ENCODE results near the gene SLC2A4RG. TPM values are rescaled to one million over a fixed set of nuclear protein-coding genes. Genes with fewer than 3 reads are reported as not detected.

Gene SLC2A4RG
- total and polyA plus RNA-seq, 2 of the 13 experiments (the other 11 are each of a cell fraction or from before 2014, with no cell fraction given) = 91.4 to 95.9 TPM

DNA sequence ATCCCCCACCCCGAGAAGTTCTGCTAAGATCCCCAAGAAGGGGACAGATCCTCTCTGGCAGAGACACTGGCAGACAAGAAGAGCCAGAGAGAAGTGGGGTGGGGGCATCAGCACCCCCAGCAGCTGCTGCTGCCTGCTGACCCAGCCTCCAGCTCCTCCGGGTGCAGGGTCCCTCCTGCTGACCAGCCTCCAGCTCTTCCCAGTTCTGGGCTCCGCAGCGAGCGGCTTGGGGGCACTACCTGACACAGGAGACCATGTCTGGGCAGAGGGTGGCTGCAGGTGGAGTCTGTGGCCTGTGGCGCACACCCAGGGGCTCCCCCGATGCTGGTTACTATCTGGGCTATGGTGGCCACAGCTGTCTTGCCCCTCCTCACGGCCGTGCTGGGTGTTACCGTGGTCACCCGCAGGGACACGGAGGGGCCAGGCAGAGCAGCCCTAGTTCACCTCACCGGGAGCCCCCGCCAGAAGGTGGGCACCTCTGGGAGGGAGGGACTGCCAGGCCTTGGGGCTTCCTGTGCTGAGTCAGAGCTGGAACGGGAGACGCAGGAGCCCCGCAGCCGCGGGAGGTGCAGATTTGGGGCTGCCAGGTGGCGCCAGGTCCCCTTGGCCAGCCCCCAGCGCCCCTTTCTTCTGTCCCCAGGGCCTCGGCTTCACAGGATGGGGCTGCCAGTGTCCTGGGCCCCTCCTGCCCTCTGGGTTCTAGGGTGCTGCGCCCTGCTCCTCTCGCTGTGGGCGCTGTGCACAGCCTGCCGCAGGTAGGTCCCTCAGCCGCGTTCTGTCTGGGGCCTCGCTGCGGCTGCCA lies 2.5 kb upstream of the SLC2A4RG start (continued):
- TF ChIP-seq, protein P1, sequence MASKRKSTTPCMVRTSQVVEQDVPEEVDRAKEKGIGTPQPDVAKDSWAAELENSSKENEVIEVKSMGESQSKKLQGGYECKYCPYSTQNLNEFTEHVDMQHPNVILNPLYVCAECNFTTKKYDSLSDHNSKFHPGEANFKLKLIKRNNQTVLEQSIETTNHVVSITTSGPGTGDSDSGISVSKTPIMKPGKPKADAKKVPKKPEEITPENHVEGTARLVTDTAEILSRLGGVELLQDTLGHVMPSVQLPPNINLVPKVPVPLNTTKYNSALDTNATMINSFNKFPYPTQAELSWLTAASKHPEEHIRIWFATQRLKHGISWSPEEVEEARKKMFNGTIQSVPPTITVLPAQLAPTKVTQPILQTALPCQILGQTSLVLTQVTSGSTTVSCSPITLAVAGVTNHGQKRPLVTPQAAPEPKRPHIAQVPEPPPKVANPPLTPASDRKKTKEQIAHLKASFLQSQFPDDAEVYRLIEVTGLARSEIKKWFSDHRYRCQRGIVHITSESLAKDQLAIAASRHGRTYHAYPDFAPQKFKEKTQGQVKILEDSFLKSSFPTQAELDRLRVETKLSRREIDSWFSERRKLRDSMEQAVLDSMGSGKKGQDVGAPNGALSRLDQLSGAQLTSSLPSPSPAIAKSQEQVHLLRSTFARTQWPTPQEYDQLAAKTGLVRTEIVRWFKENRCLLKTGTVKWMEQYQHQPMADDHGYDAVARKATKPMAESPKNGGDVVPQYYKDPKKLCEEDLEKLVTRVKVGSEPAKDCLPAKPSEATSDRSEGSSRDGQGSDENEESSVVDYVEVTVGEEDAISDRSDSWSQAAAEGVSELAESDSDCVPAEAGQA (IDR thresholded peaks at IDR 0.05; ENCODE audit: low read depth) = no peak; the same call in 1 of the 2 replicates
- TF ChIP-seq, protein P1 (CRISPR knock-in tag; IDR thresholded peaks at IDR 0.05; ENCODE audit: borderline replicate concordance) = no peak
- TF ChIP-seq MTF1 (CRISPR knock-in tag; IDR thresholded peaks at IDR 0.05) = no peak
- TF ChIP-seq MED8 (CRISPR knock-in tag; IDR thresholded peaks at IDR 0.05; ENCODE audit: insufficient replicate concordance) = no peak
- TF ChIP-seq ZNF543 (CRISPR knock-in tag; IDR thresholded peaks at IDR 0.05) = no peak; the same call in 1 of the 2 replicates
- TF ChIP-seq, protein P2, sequence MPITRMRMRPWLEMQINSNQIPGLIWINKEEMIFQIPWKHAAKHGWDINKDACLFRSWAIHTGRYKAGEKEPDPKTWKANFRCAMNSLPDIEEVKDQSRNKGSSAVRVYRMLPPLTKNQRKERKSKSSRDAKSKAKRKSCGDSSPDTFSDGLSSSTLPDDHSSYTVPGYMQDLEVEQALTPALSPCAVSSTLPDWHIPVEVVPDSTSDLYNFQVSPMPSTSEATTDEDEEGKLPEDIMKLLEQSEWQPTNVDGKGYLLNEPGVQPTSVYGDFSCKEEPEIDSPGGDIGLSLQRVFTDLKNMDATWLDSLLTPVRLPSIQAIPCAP (CRISPR knock-in tag; IDR thresholded peaks at IDR 0.05; ENCODE audit: low read depth) = no peak; the same call in 1 of the 2 replicates
- no peak for TF ChIP-seq ZFAT (CRISPR knock-in tag; conservative IDR thresholded peaks at IDR 0.05)
- no peak for TF ChIP-seq ZNF17 (CRISPR knock-in tag; IDR thresholded peaks at IDR 0.05)
- no peak; the same call in 1 of the 2 replicates for TF ChIP-seq ZNF260 (CRISPR knock-in tag; IDR thresholded peaks at IDR 0.05; ENCODE audit: borderline replicate concordance, low read depth)
- TF ChIP-seq, protein P3, sequence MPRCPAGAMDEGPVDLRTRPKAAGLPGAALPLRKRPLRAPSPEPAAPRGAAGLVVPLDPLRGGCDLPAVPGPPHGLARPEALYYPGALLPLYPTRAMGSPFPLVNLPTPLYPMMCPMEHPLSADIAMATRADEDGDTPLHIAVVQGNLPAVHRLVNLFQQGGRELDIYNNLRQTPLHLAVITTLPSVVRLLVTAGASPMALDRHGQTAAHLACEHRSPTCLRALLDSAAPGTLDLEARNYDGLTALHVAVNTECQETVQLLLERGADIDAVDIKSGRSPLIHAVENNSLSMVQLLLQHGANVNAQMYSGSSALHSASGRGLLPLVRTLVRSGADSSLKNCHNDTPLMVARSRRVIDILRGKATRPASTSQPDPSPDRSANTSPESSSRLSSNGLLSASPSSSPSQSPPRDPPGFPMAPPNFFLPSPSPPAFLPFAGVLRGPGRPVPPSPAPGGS (CRISPR knock-in tag; IDR thresholded peaks at IDR 0.05) = no peak; the same call in 1 of the 2 replicates
- TF ChIP-seq, protein P4, sequence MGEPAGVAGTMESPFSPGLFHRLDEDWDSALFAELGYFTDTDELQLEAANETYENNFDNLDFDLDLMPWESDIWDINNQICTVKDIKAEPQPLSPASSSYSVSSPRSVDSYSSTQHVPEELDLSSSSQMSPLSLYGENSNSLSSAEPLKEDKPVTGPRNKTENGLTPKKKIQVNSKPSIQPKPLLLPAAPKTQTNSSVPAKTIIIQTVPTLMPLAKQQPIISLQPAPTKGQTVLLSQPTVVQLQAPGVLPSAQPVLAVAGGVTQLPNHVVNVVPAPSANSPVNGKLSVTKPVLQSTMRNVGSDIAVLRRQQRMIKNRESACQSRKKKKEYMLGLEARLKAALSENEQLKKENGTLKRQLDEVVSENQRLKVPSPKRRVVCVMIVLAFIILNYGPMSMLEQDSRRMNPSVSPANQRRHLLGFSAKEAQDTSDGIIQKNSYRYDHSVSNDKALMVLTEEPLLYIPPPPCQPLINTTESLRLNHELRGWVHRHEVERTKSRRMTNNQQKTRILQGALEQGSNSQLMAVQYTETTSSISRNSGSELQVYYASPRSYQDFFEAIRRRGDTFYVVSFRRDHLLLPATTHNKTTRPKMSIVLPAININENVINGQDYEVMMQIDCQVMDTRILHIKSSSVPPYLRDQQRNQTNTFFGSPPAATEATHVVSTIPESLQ (CRISPR knock-in tag; conservative IDR thresholded peaks at IDR 0.05) = no peak
- peak; percentile 27 for TF ChIP-seq HNRNPH1 (optimal IDR thresholded peaks at IDR 0.05; ENCODE audit: low read depth, low read length)
- TF ChIP-seq ZNF468 (CRISPR knock-in tag; IDR thresholded peaks at IDR 0.05) = peak; percentile 44; the same call in 1 of the 2 replicates
- TF ChIP-seq, protein P5, sequence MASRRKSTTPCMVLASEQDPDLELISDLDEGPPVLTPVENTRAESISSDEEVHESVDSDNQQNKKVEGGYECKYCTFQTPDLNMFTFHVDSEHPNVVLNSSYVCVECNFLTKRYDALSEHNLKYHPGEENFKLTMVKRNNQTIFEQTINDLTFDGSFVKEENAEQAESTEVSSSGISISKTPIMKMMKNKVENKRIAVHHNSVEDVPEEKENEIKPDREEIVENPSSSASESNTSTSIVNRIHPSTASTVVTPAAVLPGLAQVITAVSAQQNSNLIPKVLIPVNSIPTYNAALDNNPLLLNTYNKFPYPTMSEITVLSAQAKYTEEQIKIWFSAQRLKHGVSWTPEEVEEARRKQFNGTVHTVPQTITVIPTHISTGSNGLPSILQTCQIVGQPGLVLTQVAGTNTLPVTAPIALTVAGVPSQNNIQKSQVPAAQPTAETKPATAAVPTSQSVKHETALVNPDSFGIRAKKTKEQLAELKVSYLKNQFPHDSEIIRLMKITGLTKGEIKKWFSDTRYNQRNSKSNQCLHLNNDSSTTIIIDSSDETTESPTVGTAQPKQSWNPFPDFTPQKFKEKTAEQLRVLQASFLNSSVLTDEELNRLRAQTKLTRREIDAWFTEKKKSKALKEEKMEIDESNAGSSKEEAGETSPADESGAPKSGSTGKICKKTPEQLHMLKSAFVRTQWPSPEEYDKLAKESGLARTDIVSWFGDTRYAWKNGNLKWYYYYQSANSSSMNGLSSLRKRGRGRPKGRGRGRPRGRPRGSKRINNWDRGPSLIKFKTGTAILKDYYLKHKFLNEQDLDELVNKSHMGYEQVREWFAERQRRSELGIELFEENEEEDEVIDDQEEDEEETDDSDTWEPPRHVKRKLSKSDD (CRISPR knock-in tag; IDR thresholded peaks at IDR 0.05; ENCODE audit: low read depth) = peak; percentile 30; the same call in 1 of the 2 replicates

Measured in HepG2 (cell line).